OCI-M2 (cell line): Measurements from ENCODE around the gene SHC4.

ENCODE experiments used
- DNase-seq: peaks from one replicate; lab custom pipeline; 2025; ENCODE audit not compliant: unreplicated experiment; lab: John Stamatoyannopoulos, UW

The SHC4 gene

DNA sequence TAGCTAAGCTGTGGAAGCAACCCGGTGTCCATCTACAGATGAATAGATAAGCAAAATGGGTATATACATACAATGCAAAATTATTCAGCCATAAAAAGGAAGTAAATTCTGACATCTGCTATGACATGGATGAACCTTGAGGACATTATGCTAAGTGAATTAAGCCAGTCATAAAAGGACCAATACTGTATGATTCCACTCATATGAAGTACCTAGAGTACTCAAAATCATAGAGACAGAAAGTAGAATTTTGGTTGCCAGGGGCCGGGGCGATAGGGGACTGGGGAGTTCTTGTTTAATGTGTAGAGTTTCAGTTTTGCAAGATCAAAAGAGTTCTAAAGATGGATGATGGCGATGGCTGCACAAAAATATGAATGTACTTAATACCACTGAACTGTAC, 75.5 kb downstream of the SHC4 start:
- no peak for DNase-seq

DNA sequence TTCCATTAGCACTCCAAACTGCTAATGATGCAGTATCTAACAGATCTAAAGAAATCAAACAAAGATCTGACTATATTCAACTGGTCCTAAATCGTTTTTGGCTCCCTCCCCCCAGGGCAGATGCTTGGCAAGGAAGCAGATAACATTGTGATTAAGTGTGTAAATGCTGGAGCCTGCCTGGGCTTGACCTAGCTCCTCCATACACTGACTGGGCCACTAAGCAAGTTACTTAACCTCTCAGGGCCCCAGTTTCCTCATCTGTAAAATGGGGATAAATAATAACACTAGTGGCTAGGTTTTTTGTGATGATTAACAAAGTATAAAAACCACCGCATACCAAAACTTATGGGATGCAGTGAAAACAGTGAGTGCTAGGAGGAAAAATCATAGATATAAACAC, 76.6 kb downstream of the SHC4 start:
- DNase-seq, result no peak

DNA sequence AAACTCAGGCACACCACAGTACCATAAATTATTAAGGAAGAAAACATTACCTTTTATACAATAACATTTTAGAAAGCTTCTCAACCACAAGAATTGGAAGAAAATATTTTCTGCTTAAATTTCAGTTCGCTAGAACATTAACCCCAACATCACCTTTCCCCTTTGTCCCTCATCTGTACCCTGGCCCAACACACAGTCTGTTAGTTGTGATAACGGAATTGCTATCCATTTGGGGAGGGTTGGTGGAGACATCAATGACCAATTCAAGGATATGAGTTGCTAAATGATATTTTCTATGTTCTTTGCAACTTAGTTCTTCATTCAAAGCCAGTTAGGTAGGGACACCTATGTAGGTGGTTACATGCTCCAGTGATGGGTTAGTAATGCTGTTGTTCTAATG, 80.0 kb downstream of the SHC4 start:
- no peak for DNase-seq

- DNase-seq, result no peak
These were observed 83.6 kb downstream of the SHC4 start for GRCh38 chr15:48880070-48880634.

- peak; percentile 69 for DNase-seq
These were observed 85.8 kb downstream of the SHC4 start, which contains the start of gene EID1 for GRCh38 chr15:48877630-48878595. EID1 (plus strand) TSS chr15:48878134; CDS start chr15:48878177, 43 bp downstream.

- DNase-seq, result no peak
These were observed 87.7 kb downstream of the SHC4 start for GRCh38 chr15:48876057-48876456.

DNA sequence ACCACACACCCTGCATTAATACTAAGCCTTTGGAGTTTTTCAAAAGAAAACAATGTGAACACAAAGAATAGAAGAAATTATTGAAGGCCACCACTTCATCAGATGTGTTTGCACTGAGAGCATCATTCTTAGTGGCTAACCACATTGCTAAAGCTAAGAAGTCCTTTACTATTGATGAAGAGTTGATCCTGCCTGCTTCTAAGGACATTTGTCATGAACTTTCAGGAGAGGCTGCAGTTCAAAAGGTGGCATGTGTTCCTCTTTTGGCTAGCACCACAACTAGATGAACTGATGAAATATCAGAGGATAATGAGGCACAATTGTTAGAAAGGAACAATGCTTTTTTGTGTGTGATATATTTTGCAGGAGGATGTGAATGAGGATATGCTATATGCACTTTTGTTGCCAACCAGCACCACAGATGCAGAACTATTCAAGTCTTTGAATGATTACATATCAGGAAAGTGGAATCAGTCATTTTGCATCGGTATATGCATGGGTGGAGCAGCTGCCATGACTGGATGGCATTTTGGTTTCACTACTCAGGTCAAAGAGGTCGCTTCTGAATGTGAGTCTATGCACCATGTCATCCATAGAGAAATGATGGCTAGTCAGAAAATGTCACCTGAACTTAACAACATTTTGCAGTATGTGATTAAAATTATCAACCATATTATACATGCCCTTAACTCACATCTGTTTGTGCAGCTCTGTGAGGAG, 88.3 kb downstream of the SHC4 start:
- DNase-seq, result no peak

DNA sequence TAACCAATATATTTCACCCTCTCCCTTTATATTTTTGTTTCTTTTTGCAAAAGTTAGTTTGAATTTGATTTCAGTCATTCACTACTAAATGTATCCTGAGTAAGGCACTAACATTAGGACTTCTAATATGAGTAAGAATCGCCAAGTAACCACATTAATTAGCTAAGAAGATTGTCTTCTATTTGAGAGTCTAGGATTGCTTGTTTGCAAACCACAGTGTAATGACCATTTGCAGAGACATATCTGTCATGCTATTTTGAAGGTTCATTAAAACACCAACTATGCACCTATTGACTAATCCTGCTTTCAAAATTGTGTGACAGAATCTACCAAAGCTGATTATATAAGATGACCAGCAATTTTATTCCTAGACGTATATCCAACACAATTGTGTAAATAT, 91.1 kb downstream of the SHC4 start:
- no peak for DNase-seq

DNA sequence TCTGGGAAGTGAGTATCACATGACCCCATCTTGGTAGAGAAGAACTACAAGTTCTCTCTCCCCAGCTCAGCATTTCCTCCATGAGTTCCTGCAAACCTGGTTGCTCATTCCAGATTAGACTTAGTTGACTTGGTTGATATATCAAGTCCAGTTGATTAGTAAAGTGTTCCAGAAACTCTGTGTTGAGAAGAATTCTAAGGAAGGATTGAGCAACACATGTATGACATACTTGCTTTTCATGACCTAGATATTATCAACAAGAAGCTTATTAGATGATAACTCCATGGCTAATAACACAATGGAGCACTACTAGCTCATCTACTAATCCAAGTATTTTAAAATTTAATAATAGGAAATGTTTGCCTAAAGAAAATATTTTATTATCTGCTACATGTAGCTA, 92.2 kb downstream of the SHC4 start:
- no peak for DNase-seq

DNA sequence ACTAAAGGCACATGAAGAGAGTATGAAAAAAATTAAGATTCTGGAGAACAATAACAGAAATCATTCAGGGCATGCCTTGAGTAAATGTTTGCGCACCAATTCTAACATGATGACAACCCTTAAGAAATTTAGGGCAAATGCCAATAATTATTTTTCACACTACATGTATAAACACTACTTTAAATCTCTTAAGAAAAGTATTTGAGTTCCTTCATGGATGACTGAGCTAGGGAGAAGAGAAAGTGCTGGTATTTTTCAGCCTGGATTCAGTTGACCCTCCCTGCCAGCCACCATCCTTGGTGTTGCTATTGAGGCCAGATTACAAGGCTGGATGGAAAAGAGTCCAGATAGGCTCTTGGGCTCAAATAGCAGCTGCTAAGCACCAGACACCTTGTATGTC, 93.8 kb downstream of the SHC4 start:
- DNase-seq, result no peak

- no peak for DNase-seq
These were observed 95.2 kb downstream of the SHC4 start for GRCh38 chr15:48868536-48868935.

DNA sequence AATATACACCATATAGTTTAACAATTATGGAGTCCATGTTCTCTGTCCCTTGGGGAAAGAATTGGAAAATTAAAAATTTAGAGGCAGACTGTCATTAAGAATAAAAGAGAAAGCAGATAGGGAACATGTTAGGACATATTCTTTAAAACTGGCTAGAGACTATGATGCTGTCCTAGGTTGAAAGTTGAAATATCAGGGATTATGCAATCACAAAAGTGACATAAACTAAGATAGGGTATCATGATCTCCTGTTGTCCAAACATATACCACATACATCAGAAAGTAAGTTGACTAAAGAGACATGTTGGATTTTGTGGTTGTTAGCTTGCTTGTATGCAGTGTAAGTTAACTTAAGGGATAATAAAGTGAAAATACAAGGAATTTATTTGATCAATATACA, 95.7 kb downstream of the SHC4 start:
- DNase-seq, result no peak

GRCh38 chr15:48866141-48866563, 97.6 kb downstream of the SHC4 start:
- DNase-seq, result no peak

DNA sequence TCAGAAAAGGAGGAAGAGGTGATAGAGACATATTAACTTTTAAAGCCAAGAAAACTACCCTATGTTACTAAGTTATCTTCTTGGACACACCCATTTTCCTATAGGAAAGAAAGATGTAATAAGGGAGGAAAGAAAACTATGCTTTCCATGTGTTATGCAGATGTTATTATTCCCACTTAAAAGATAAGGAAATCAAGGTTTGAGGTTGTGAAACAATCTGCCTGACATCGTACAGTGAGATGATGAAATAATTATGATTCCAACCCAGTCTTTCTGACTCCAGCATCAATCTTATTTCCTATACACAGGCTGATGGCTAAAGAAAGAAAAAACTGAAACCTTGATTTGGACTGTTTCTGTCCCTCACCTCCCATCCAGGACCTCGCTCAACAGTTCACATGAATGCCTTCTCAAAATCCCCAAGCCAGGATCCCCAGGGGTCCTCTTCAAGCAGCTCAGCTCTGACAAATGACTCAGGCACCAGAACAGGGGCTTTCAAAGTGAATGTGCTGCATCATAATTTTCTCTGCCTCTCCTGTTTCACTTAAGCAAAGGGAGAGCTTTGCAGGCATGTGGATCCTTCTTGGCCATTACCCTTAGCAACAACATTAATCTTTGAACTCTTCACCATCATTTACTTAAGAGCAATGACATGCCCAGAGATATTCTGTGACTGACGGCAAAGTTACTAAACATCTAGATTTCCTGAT, 98.2 kb downstream of the SHC4 start:
- no peak for DNase-seq

DNA sequence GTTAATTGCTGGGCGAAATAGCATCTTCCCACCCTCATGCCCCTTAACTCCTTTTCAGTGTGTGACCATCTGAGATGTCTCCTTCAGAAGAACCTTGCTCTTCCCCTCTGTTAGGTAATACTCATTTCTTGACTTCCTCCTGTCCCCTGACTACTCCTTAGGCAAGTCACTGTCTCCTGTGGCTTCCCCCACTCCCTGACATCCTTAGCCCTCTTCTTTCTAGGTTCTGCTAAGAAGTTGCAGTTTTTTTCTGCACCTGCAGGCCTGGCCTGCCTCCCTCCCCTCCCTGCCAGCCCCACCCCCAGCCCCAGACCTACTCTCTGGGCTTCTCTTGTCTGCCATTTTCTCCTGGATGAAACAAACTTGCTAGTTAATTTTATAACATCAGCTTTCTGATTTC, 101.0 kb downstream of the SHC4 start:
- DNase-seq, result no peak

DNA sequence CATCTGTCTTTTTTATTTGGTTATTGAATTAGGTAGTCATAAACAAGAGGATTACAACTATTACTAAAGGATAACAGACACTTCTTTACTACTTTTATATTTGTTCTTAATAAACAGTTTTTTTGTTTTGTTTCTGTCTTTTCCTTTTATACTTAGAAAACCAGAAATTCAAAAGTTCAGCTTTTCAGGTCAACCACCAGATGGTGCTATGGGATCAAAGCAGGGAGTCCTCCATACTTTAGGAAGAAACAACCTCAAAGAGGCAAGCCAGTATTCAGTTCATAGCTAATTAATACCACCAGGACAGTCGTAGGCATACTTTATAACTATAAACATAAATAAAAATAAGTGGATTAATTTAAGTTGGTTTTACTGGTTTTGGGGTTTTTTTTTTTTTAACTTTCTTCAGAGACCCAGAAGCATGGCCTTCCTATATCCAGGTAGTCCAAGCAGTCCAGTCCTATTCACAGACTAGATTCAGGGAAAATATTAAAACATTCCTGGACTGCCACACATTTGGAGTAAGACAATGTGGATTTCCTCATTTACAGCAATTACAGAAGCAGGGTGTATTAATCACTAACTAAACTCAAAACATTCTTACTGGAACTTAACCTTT, 101.8 kb downstream of the SHC4 start:
- peak; percentile 29 for DNase-seq

DNA sequence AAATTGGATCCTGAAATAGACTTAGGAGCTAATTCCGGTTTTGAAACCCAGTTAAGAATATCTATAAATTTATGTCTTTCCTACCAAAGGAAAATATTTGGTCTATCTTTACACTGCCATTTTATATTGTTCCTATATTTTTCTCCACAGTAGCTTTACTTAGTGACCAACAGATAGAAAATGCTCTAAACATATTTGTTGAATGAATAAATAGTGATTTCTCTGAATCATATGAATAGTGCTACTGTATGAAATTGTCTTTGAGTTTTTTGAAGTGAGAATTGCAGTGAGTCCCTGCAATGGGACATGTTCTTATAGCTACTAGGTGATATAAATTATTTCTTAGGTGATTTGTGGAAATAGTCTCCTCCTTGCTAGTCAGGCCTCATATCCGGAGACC, 104.3 kb downstream of the SHC4 start:
- no peak for DNase-seq

GRCh38 chr15:48858401-48858800, 105.3 kb downstream of the SHC4 start:
- DNase-seq, result peak; percentile 9

GRCh38 chr15:48856942-48857341, 106.8 kb downstream of the SHC4 start:
- DNase-seq, result no peak

DNA sequence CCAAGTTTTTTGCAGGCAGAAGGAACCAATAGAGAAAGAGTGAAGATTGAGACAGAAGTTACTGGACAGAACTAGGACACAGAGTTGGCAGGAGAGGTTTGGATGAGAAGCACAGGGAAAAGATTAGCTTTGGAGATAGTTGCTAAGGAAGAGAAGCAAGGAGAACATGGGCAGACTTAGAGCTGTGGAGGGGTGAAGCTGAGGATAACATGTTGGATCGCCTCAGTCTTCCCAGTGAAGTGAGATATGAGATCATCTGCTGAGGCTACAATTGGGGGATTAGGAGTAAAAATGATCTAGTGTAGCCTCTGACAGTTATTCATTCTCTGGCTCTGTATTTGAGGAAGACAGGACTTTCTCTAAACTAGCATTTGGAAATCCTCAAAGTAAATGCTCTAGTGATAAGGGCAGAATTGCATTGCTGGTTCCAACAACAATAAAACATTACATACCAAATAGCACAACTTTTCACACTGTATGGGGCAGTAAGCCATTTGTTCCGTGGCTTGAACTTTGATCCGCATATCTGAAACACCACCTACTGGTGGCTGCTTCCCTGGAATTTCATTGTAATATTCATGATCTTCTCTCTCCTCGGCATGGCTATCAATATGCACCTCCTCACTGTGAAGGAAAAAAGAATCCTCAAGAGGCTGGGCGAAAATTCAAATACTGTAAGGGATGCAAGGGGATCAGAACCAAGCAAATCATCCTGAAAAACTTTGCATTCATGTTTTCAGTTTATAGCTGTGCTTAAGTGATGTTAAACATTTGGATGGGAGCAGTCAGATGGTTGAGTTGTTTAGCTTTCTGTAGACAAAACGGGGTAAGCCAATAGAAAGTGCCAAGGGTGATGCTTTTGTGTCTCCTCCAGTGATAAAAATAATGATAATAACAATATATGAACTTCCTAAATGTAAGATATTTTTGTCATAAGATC, 107.9 kb downstream of the SHC4 start:
- DNase-seq, result no peak
